Panc1 (cell line): ENCODE data around the gene AMBP. TPM values are rescaled to one million over a fixed set of nuclear protein-coding genes. Genes with fewer than 3 reads are reported as not detected.

Experiments
- ATAC-seq: fragments of 200-7000 bp; cut with Tn5 transposase; 2 replicates; pipeline ENCODE4 v1.9.1; 2020; ENCODE audit warnings: mild to moderate bottlenecking, moderate library complexity
- BruUV-seq: library from RNA; stranded (reverse); fragments of 400-500 nt; replicated peaks from 2 replicates; lab custom pipeline; 2021; lab: Mats Ljungman, UMichigan
- CTCF ChIA-PET: fragments of 300-600 bp; sonication (Branson Sonifier 250); formaldehyde crosslinking; loops from one replicate; lab custom pipeline; 2022; ENCODE audit warnings: antibody characterized with exemption; lab: Charles Lee
- POLR2A ChIA-PET: fragments of 300-600 bp; sonication (Branson Sonifier 250); formaldehyde crosslinking; loops from one replicate; lab custom pipeline; 2022; ENCODE audit warnings: antibody characterized with exemption; lab: Charles Lee
- DNase-seq: peaks from one replicate; pipeline ENCODE4 v3.0.0-alpha.2; 2010; ENCODE audit warnings: low read depth, low spot score
- H3K27ac ChIP-seq: 2 replicates; pipeline ENCODE4 v1.5.1; 2011; ENCODE audit warnings: mild to moderate bottlenecking, low read length, inconsistent platforms
- H3K27me3 ChIP-seq: fragments of 200-500 bp; sonication (Bioruptor generic); 2 replicates; pipeline ENCODE4 v1.6.0; 2014; ENCODE audit warnings: low read length, inconsistent platforms; ENCODE audit not compliant: control insufficient read depth, insufficient read depth
- H3K36me3 ChIP-seq: fragments of 200-500 bp; sonication (Bioruptor generic); 2 replicates; pipeline ENCODE4 v1.5.1; 2014; ENCODE audit warnings: inconsistent platforms, mild to moderate bottlenecking, low read length, moderate library complexity; ENCODE audit not compliant: control insufficient read depth, insufficient read depth
- H3K4me1 ChIP-seq: 2 replicates; pipeline ENCODE4 v1.5.1; 2011; ENCODE audit warnings: inconsistent platforms, mild to moderate bottlenecking, low read length, moderate library complexity; ENCODE audit not compliant: control insufficient read depth, insufficient read depth
- H3K4me3 ChIP-seq, 2 experiments: 2 replicates each; pipeline ENCODE4 v1.5.1; 2011 to 2012; ENCODE audit warnings: low read depth in 2 of 2, low read length in 2 of 2, mild to moderate bottlenecking in 2 of 2, inconsistent platforms in 1 of 2, moderate library complexity in 1 of 2
- H3K9me3 ChIP-seq: fragments of 200-500 bp; sonication (Bioruptor generic); 2 replicates; pipeline ENCODE4 v1.5.1; 2014; ENCODE audit warnings: low read depth, mild to moderate bottlenecking, inconsistent platforms, low read length, moderate library complexity; ENCODE audit not compliant: control insufficient read depth, insufficient read depth
- POLR2AphosphoS5 ChIP-seq: IDR thresholded peaks from 2 replicates; pipeline ENCODE4 v1.6.1; 2012; ENCODE audit warnings: mild to moderate bottlenecking, low read depth, low read length, moderate library complexity
- SIN3A ChIP-seq: IDR thresholded peaks from 2 replicates; pipeline ENCODE4 v1.6.1; 2012; ENCODE audit warnings: low read depth, mild to moderate bottlenecking, low read length, moderate library complexity, borderline replicate concordance; ENCODE audit not compliant: insufficient read depth
- TCF7L2 ChIP-seq: IDR thresholded peaks from 2 replicates; pipeline ENCODE4 v1.6.1; 2011; ENCODE audit warnings: mild to moderate bottlenecking, low read depth, low read length, inconsistent platforms
- in situ Hi-C: cut with HindIII; loops from 2 replicates; pipeline ENCODE4 v1.10.0; 2016; ENCODE audit warnings: low sequenced_read_pairs, low pct_unique_long_range_greater_than_20kb
- intact Hi-C: fragments of 100-400 bp; cut with micrococcal nuclease; formaldehyde crosslinking; loops from one replicate; pipeline ENCODE4 v1.10.0; 2022; ENCODE audit not compliant: unreplicated experiment
- total RNA-seq: library from RNA; stranded (reverse); gene quantifications from one replicate; pipeline ENCODE4 v1.2.1, GENCODE V29; 2021; ENCODE audit not compliant: unreplicated experiment
- TF ChIP-seq, protein P1 (sequence below), 2 experiments: IDR thresholded peaks; 2 replicates each; pipeline ENCODE4 v1.6.1; 2011 to 2012; ENCODE audit warnings: low read depth in 2 of 2, control low read depth in 1 of 2, low read length in 1 of 2, mild to moderate bottlenecking in 1 of 2, moderate library complexity in 1 of 2; ENCODE audit not compliant: insufficient read depth in 1 of 2
- TF ChIP-seq, protein P2 (sequence below): fragments of 450-650 bp; IDR thresholded peaks from 2 replicates; pipeline ENCODE4 v1.5.1; 2017; ENCODE audit warnings: mild to moderate bottlenecking

AMBP gene
- total RNA-seq, 1 experiment from 2014 or later: 1.7 TPM

DNA sequence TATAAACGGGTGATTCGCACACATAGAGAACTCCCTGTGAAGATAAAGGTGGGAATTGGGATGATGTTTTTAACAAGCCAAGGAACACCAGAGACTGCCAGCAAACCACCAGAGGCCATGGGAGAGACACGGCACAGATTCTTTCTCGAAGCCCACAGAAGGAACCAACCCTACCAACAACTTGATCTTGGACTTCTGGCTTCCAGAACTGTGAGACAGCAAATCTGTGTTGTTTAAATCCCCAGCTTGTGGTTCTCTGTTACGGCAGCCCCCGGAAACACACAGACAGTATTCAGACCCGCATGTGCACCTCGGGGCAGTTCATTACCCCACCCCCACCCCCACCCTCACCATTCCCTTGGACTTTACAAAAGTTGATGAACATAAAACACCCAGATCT lies 12.8 kb downstream of the AMBP start:
- CTCF ChIA-PET: no interaction called here
- H3K9me3 ChIP-seq: no peaks in the 10 kb centered on the region
- H3K27ac ChIP-seq: no peak overlapping the region
- BruUV-seq: no TSS peak
- H3K27me3 ChIP-seq: 0 out of 2 replicates have a peak, but pooled peaks cover 4% of the 10 kb centered on the region
- TF ChIP-seq POLR2AphosphoS5: no peak
- TF ChIP-seq TCF7L2: no peak
- TF ChIP-seq, protein P1, sequence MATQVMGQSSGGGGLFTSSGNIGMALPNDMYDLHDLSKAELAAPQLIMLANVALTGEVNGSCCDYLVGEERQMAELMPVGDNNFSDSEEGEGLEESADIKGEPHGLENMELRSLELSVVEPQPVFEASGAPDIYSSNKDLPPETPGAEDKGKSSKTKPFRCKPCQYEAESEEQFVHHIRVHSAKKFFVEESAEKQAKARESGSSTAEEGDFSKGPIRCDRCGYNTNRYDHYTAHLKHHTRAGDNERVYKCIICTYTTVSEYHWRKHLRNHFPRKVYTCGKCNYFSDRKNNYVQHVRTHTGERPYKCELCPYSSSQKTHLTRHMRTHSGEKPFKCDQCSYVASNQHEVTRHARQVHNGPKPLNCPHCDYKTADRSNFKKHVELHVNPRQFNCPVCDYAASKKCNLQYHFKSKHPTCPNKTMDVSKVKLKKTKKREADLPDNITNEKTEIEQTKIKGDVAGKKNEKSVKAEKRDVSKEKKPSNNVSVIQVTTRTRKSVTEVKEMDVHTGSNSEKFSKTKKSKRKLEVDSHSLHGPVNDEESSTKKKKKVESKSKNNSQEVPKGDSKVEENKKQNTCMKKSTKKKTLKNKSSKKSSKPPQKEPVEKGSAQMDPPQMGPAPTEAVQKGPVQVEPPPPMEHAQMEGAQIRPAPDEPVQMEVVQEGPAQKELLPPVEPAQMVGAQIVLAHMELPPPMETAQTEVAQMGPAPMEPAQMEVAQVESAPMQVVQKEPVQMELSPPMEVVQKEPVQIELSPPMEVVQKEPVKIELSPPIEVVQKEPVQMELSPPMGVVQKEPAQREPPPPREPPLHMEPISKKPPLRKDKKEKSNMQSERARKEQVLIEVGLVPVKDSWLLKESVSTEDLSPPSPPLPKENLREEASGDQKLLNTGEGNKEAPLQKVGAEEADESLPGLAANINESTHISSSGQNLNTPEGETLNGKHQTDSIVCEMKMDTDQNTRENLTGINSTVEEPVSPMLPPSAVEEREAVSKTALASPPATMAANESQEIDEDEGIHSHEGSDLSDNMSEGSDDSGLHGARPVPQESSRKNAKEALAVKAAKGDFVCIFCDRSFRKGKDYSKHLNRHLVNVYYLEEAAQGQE (IDR thresholded peaks at IDR 0.05; ENCODE audit: insufficient read depth in 1 of 2, low read depth in 2 of 2, low read length in 1 of 2): no peak
- no peak for TF ChIP-seq SIN3A
- TF ChIP-seq, protein P2, sequence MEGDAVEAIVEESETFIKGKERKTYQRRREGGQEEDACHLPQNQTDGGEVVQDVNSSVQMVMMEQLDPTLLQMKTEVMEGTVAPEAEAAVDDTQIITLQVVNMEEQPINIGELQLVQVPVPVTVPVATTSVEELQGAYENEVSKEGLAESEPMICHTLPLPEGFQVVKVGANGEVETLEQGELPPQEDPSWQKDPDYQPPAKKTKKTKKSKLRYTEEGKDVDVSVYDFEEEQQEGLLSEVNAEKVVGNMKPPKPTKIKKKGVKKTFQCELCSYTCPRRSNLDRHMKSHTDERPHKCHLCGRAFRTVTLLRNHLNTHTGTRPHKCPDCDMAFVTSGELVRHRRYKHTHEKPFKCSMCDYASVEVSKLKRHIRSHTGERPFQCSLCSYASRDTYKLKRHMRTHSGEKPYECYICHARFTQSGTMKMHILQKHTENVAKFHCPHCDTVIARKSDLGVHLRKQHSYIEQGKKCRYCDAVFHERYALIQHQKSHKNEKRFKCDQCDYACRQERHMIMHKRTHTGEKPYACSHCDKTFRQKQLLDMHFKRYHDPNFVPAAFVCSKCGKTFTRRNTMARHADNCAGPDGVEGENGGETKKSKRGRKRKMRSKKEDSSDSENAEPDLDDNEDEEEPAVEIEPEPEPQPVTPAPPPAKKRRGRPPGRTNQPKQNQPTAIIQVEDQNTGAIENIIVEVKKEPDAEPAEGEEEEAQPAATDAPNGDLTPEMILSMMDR: no peak
- H3K4me1 ChIP-seq: no peaks in the 10 kb centered on the region
- POLR2A ChIA-PET: no interaction called here
- H3K36me3 ChIP-seq: no peaks in the 10 kb centered on the region
- ATAC-seq (no peak), DNase-seq (no peak)
- in situ Hi-C loops (no loop called here), intact Hi-C loops (no loop called here)
- no peak overlapping the region for H3K4me3 ChIP-seq

DNA sequence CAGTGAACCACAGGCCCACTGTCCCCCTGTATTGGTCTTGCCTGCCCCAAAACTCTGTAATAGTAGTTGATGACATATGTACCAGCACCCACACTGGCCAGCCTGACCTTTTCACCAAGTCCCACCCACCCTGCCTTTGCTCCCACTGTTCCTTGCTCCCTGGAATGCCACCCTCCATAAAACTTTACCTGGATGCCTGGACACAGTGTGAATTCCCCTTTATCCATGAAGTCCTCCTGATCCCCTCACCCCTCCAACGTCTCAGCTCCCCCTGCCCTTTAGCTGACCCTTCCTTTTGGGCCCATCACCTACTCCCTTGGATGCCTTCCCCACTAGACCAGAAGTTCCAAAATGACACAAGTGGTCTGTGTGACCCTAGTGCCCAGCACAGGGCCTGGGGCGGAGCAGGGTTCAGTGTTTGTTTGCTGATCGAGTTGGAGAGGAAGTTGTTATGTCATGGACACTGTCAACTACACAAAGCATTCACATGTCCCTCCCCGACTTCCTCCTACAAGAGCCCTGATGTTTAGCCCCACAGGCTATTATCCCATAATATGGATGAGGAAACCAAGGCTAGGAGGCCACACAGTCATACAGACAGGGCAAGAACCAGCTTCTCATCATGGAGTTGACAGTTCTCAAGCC lies 16.1 kb downstream of the AMBP start:
- ATAC-seq (no peak), DNase-seq (no peak)
- 0 out of 2 replicates have a peak, but pooled peaks cover 2% of the 10 kb centered on the region for H3K27me3 ChIP-seq
- H3K4me3 ChIP-seq: no peak overlapping the region
- no peaks in the 10 kb centered on the region for H3K36me3 ChIP-seq
- POLR2A ChIA-PET: no interaction called here
- no TSS peak for BruUV-seq
- H3K27ac ChIP-seq: no peak overlapping the region
- no peaks in the 10 kb centered on the region for H3K9me3 ChIP-seq
- intact Hi-C loops: no loop called here
- in situ Hi-C loops: no loop called here
- TF ChIP-seq, protein P2: no peak
- TF ChIP-seq POLR2AphosphoS5 (no peak), TCF7L2 (no peak), SIN3A (no peak)
- TF ChIP-seq, protein P1 (IDR thresholded peaks at IDR 0.05; ENCODE audit: insufficient read depth in 1 of 2, low read depth in 2 of 2, low read length in 1 of 2): no peak
- CTCF ChIA-PET: no interaction called here
- no peaks in the 10 kb centered on the region for H3K4me1 ChIP-seq
